NT2/D1 (cell line): ENCODE measurements around the gene TAAR2.
"Not testable (repeated sequence)": the region's sequence is repeated elsewhere in the genome, so short reads cannot be mapped to it uniquely, and the experiment has no call there.

Source experiments
- SUZ12 ChIP-seq: IDR thresholded peaks from 2 replicates; pipeline ENCODE4 v1.6.1; 2011; ENCODE audit not compliant: insufficient read length, insufficient read depth; ENCODE audit errors: extremely low read depth
- YY1 ChIP-seq: IDR thresholded peaks from 2 replicates; pipeline ENCODE4 v1.6.1; 2011; ENCODE audit not compliant: insufficient read length, insufficient read depth
- ZNF274 ChIP-seq: IDR thresholded peaks from 2 replicates; pipeline ENCODE4 v1.6.1; 2011; ENCODE audit warnings: mild to moderate bottlenecking, low read depth, low read length

DNA sequence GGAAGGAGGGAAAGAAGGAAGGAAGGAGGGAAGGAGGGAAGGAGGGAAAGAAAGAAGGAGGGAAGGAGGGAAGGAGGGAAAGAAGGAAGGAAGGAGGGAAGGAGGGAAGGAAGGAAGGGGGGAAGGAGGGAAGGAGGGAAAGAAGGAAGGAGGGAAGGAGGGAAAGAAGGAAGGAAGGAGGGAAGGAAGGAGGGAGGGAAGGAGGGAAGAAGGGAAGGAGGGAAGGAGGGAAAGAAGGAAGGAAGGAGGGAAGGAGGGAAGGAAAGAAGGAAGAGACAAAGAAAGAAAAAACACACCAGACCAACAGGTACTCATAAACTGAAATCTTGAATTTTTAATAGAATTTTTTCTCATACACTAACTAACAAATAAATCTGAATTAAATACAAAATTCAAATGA is 23.2 kb downstream of the TAAR2 start:
- TF ChIP-seq YY1, SUZ12, ZNF274: not testable (repeated sequence)
